Smooth muscle cell (in vitro differentiated cells): Measurements from ENCODE around the gene CXCL6. TPM values are rescaled to one million over a fixed set of nuclear protein-coding genes. Genes with fewer than 3 reads are reported as not detected.

Source experiments
- DNase-seq: peaks from one replicate; lab custom pipeline; 2025; ENCODE audit not compliant: unreplicated experiment; lab: John Stamatoyannopoulos, UW
- H2AFZ ChIP-seq: fragments of 200-600 bp; sonication (generic); 2 replicates; pipeline ENCODE4 v1.6.0; 2016; ENCODE audit warnings: antibody characterized with exemption, low read depth, mild to moderate bottlenecking
- H3F3A ChIP-seq: fragments of 200-600 bp; sonication (generic); 2 replicates; pipeline ENCODE4 v1.6.0; 2017; ENCODE audit warnings: antibody characterized with exemption, low read depth
- H3K27ac ChIP-seq: fragments of 200-600 bp; sonication (generic); 2 replicates; pipeline ENCODE4 v1.5.1; 2016; ENCODE audit warnings: low read depth, mild to moderate bottlenecking
- H3K27me3 ChIP-seq: fragments of 200-600 bp; sonication (generic); 2 replicates; pipeline ENCODE4 v1.6.1; 2016; ENCODE audit warnings: low read depth, mild to moderate bottlenecking
- H3K36me3 ChIP-seq: fragments of 200-600 bp; sonication (generic); 2 replicates; pipeline ENCODE4 v1.5.1; 2016; ENCODE audit warnings: low read depth
- H3K4me1 ChIP-seq: fragments of 200-600 bp; sonication (generic); 2 replicates; pipeline ENCODE4 v1.5.1; 2016; ENCODE audit warnings: low read depth
- H3K4me2 ChIP-seq: fragments of 200-600 bp; sonication (generic); 2 replicates; pipeline ENCODE4 v1.6.0; 2016; ENCODE audit warnings: mild to moderate bottlenecking
- H3K4me3 ChIP-seq: fragments of 200-600 bp; sonication (generic); 2 replicates; pipeline ENCODE4 v1.5.1; 2016; ENCODE audit warnings: mild to moderate bottlenecking
- H3K79me2 ChIP-seq: fragments of 200-600 bp; sonication (generic); 2 replicates; pipeline ENCODE4 v1.6.0; 2016; ENCODE audit warnings: low read depth, mild to moderate bottlenecking
- H3K9ac ChIP-seq: fragments of 200-600 bp; sonication (generic); 2 replicates; pipeline ENCODE4 v1.6.0; 2016; ENCODE audit warnings: low read depth
- H3K9me3 ChIP-seq: fragments of 200-600 bp; sonication (generic); replicated peaks from 2 replicates; pipeline ENCODE4 v1.5.1; 2016; ENCODE audit warnings: low read depth
- H4K20me1 ChIP-seq: fragments of 200-600 bp; sonication (generic); 2 replicates; pipeline ENCODE4 v1.6.0; 2016; ENCODE audit warnings: low read depth
- WGBS: methylation state at CpG from one replicate; pipeline ENCODE4 v1.1.7; 2016; ENCODE audit warnings: low lambda C conversion rate; 5-methylcytosine and 5-hydroxymethylcytosine counted together
- polyA plus RNA-seq: library from polyadenylated mRNA; unstranded; fragments of >200 nt; fragmentation: Nextera tagmentation; extraction: Ambion mirVana; gene quantifications from 2 replicates; pipeline ENCODE4 v1.2.1, GENCODE V29; 2016
- total RNA-seq: library from RNA; depleted of rRNA; stranded (reverse); fragments of >200 nt; gene quantifications from 2 replicates; pipeline ENCODE4 v1.2.3, GENCODE V29; 2014
- TF ChIP-seq, protein P1 (sequence below): fragments of 200-600 bp; sonication (generic); IDR thresholded peaks from 2 replicates; pipeline ENCODE4 v1.5.1; 2017; ENCODE audit warnings: borderline replicate concordance, mild to moderate bottlenecking, antibody characterized with exemption; ENCODE audit not compliant: insufficient read depth, poor library complexity, severe bottlenecking

The CXCL6 gene
- total and polyA plus RNA-seq, 2 experiments from 2014 or later, result 30.6 to 31.7 TPM

DNA sequence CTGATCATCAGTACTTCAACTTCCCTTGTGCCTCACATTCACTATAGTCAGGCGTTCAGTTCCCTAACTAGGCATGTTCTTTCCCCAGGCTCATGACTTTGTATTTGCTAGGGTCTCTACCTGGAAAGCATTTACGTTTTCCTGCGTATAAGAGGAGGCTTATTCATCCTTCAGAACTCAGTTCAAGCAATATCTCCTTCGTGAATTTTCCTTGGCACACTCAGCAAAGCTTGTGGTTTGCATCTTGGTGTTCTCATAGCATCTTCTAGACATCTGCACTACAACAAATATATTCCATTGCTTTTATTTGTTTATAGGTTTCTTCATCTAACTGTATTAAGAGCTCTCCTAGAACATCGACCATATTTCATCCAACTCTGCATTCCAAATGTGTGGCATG lies 2.6 kb downstream of the CXCL6 start:
- H3K4me3 ChIP-seq, result no peak overlapping the region
- H3K27ac ChIP-seq, result no peak overlapping the region
- no peak for DNase-seq
- H4K20me1 ChIP-seq, result no peaks in the 10 kb centered on the region
- peaks cover 34% of the 10 kb centered on the region for H3K27me3 ChIP-seq
- no peaks in the 10 kb centered on the region for H3K36me3 ChIP-seq
- no peak overlapping the region for H2AFZ ChIP-seq
- TF ChIP-seq, protein P1, sequence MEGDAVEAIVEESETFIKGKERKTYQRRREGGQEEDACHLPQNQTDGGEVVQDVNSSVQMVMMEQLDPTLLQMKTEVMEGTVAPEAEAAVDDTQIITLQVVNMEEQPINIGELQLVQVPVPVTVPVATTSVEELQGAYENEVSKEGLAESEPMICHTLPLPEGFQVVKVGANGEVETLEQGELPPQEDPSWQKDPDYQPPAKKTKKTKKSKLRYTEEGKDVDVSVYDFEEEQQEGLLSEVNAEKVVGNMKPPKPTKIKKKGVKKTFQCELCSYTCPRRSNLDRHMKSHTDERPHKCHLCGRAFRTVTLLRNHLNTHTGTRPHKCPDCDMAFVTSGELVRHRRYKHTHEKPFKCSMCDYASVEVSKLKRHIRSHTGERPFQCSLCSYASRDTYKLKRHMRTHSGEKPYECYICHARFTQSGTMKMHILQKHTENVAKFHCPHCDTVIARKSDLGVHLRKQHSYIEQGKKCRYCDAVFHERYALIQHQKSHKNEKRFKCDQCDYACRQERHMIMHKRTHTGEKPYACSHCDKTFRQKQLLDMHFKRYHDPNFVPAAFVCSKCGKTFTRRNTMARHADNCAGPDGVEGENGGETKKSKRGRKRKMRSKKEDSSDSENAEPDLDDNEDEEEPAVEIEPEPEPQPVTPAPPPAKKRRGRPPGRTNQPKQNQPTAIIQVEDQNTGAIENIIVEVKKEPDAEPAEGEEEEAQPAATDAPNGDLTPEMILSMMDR, result no peak
- H3K79me2 ChIP-seq, result no peaks in the 10 kb centered on the region
- no peak overlapping the region for H3K9ac ChIP-seq
- H3K4me1 ChIP-seq, result peaks cover 6% of the 10 kb centered on the region
- H3F3A ChIP-seq, result no peaks in the 10 kb centered on the region
- H3K4me2 ChIP-seq, result no peak overlapping the region
- 81% methylated on average over 5 of the region's 5 CpGs for WGBS
- no peaks in the 10 kb centered on the region for H3K9me3 ChIP-seq

DNA sequence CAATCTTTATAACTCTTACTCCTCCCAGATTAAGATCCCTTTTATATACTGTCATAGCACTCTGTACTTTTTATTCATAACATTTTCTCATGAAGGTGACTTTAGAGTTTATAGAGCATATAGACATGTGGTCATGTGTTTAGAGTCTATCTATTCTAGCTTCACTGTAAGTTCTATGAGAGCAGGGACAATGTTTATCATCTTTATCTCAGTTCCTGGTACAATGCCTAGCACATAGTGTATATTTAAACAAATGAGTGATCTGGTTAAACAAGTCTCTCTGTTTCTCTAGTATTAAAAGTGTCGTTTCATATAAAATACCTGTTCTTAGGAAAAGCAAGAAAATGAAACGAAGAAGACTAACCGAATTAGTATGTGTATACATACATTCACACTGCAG lies 3.2 kb downstream of the CXCL6 start:
- TF ChIP-seq, protein P1, result no peak
- Histone ChIP-seq H3F3A (no peaks in the 10 kb centered on the region), H2AFZ (no peak overlapping the region), H4K20me1 (no peaks in the 10 kb centered on the region), H3K27me3 (peaks cover 34% of the 10 kb centered on the region), H3K36me3 (no peaks in the 10 kb centered on the region), H3K4me1 (peaks cover 6% of the 10 kb centered on the region), H3K27ac (no peak overlapping the region), H3K9ac (no peak overlapping the region), H3K79me2 (no peaks in the 10 kb centered on the region), H3K4me2 (no peak overlapping the region), H3K4me3 (no peak overlapping the region), H3K9me3 (no peaks in the 10 kb centered on the region)
- 91% methylated on average over 3 of the region's 3 CpGs for WGBS
- DNase-seq, result no peak

DNA sequence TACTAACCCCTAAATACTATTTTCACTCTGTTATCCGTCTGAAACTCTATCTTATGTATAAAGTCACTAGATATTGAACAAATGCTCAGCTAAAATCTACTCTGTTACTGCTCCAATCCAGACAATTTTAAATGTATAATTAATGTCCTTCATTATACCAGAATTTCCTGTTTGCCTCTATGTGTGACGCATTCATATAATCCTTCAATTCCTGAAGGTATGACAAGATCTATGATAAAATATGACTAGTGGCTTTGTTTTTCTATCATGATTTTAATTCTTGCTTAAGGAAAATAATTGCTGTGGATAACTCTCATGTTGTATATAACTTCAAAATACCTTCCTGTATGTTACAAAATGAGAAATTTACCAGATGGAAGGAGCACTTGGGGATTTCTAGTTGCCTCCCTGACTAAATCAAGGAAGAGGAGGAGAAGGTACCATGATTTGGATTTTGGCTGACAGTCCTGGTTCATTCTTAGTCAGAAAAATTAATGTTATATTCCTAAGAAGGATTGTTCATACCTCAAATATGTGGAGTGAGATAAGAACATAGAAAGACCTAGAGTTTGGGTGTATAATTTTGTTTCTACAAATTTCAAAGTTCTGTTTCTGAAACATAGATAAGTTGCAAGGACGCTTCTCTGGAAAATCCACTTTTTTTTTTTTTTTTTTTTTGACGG lies 4.9 kb downstream of the CXCL6 start:
- no peak overlapping the region for H3K27ac ChIP-seq
- peaks cover 6% of the 10 kb centered on the region for H3K4me1 ChIP-seq
- no peaks in the 10 kb centered on the region for H3K9me3 ChIP-seq
- H3F3A ChIP-seq, result no peaks in the 10 kb centered on the region
- no peak for DNase-seq
- peaks cover 31% of the 10 kb centered on the region for H3K27me3 ChIP-seq
- 87% methylated on average over 3 of the region's 4 CpGs for WGBS
- H3K36me3 ChIP-seq, result no peaks in the 10 kb centered on the region
- no peaks in the 10 kb centered on the region for H3K79me2 ChIP-seq
- H3K4me3 ChIP-seq, result no peak overlapping the region
- no peak overlapping the region for H3K9ac ChIP-seq
- no peak overlapping the region for H2AFZ ChIP-seq
- no peaks in the 10 kb centered on the region for H4K20me1 ChIP-seq
- TF ChIP-seq, protein P1, result no peak
- H3K4me2 ChIP-seq, result no peak overlapping the region

DNA sequence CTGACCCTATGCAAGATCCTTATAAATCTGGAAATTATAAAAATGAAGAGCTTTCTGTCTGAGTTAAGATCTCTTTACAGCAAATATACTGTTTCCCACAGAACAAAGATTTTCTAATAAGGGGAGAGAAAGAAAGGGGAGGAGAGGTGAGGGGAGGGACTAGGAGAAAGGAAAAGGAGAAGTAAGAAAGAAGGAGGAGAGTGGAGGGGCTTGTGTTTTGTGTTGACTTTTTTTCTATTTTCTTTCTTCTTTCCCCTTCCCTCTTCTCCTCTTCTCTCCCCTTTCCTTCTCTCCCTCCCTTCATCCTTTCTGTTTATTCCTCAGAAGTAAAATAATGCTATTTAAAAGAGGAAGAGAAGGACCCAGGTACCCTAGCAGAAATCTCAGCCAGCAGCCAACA lies 6.2 kb downstream of the CXCL6 start:
- Histone ChIP-seq H2AFZ (no peak overlapping the region), H3K27ac (no peak overlapping the region)
- TF ChIP-seq, protein P1, result no peak

More for the DNA sequence above, 6.2 kb downstream of the CXCL6 start:
- Histone ChIP-seq H3F3A (no peaks in the 10 kb centered on the region), H3K9me3 (no peaks in the 10 kb centered on the region), H3K9ac (no peak overlapping the region), H4K20me1 (no peaks in the 10 kb centered on the region), H3K4me3 (no peak overlapping the region), H3K4me2 (no peak overlapping the region), H3K27me3 (peaks cover 18% of the 10 kb centered on the region), H3K36me3 (no peaks in the 10 kb centered on the region), H3K4me1 (no peaks in the 10 kb centered on the region), H3K79me2 (no peaks in the 10 kb centered on the region)
- DNase-seq, result no peak
